ENCODE data around the gene KIT. TPM values are rescaled to one million over a fixed set of nuclear protein-coding genes. Genes with fewer than 3 reads are reported as not detected.

Gene KIT
- total and polyA plus RNA-seq, 10 of the 15 experiments (the other 5 are each of a cell fraction or from before 2014, with no cell fraction given), result 0.01 to 0.03 TPM; not detected in 8

DNA sequence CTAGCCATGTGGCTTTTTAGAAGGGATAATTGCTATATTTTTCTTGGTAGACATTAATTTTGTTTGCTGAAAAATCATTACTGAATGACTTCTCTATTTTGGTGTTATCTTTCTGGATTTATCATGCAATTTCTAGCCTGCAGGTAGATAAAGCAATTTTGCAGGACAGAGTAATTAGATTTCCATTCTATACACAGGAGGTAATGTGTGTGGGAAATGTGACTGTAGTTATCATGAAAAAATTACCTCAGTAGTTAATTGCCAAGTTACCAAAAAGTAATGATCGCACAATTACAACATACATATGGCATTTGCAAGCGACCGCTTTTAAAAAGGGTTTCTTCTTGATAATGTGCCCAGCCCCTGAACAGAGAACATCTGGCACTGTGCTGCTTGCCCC, 66.1 kb downstream of the KIT start (continued):
- TF ChIP-seq, protein P1, sequence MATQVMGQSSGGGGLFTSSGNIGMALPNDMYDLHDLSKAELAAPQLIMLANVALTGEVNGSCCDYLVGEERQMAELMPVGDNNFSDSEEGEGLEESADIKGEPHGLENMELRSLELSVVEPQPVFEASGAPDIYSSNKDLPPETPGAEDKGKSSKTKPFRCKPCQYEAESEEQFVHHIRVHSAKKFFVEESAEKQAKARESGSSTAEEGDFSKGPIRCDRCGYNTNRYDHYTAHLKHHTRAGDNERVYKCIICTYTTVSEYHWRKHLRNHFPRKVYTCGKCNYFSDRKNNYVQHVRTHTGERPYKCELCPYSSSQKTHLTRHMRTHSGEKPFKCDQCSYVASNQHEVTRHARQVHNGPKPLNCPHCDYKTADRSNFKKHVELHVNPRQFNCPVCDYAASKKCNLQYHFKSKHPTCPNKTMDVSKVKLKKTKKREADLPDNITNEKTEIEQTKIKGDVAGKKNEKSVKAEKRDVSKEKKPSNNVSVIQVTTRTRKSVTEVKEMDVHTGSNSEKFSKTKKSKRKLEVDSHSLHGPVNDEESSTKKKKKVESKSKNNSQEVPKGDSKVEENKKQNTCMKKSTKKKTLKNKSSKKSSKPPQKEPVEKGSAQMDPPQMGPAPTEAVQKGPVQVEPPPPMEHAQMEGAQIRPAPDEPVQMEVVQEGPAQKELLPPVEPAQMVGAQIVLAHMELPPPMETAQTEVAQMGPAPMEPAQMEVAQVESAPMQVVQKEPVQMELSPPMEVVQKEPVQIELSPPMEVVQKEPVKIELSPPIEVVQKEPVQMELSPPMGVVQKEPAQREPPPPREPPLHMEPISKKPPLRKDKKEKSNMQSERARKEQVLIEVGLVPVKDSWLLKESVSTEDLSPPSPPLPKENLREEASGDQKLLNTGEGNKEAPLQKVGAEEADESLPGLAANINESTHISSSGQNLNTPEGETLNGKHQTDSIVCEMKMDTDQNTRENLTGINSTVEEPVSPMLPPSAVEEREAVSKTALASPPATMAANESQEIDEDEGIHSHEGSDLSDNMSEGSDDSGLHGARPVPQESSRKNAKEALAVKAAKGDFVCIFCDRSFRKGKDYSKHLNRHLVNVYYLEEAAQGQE (IDR thresholded peaks at IDR 0.05; ENCODE audit: low read depth, low read length), result no peak

GRCh38 chr4:54726907-54727306, 69.2 kb downstream of the KIT start:
- in situ Hi-C loops (cut with MboI) (no loop called here), intact Hi-C loops (cut with micrococcal nuclease; ENCODE audit: unreplicated experiment) (no loop called here)
- DNase-seq (ENCODE audit: low read depth, low spot score) (no peak), ATAC-seq (peak; percentile 61), FAIRE-seq (no peak)
- ChIA-PET POLR2A (no interaction called here), RAD21 (ENCODE audit: unreplicated experiment) (no interaction called here), CTCF (interaction anchor here (1.4 kb wide), 1 partner anchor 10 kb away, joined by 4 read pairs; no protein-coding TSS in a partner anchor), SMC1A (ENCODE audit: uncharacterized antibody, unreplicated experiment) (no interaction called here)
- 29% methylated on average over 2 of the region's 2 CpGs for WGBS (ENCODE audit: insufficient coverage, insufficient replicate concordance, low lambda C conversion rate, missing lambda C conversion rate)
- TF ChIP-seq RBBP5 (conservative IDR thresholded peaks at IDR 0.05) (no peak), TARDBP (IDR thresholded peaks at IDR 0.05; ENCODE audit: borderline replicate concordance) (no peak), LARP7 (IDR thresholded peaks at IDR 0.05) (no peak), KDM1A (IDR thresholded peaks at IDR 0.05; ENCODE audit: borderline replicate concordance) (no peak), CHD1 (IDR thresholded peaks at IDR 0.05; ENCODE audit: low read depth, low read length) (no peak), RELA (IDR thresholded peaks at IDR 0.05; ENCODE audit: borderline replicate concordance, partially characterized antibody) (no peak), MEF2B (IDR thresholded peaks at IDR 0.05; ENCODE audit: partially characterized antibody, poor library complexity, severe bottlenecking) (no peak)
- TF ChIP-seq, protein P2, sequence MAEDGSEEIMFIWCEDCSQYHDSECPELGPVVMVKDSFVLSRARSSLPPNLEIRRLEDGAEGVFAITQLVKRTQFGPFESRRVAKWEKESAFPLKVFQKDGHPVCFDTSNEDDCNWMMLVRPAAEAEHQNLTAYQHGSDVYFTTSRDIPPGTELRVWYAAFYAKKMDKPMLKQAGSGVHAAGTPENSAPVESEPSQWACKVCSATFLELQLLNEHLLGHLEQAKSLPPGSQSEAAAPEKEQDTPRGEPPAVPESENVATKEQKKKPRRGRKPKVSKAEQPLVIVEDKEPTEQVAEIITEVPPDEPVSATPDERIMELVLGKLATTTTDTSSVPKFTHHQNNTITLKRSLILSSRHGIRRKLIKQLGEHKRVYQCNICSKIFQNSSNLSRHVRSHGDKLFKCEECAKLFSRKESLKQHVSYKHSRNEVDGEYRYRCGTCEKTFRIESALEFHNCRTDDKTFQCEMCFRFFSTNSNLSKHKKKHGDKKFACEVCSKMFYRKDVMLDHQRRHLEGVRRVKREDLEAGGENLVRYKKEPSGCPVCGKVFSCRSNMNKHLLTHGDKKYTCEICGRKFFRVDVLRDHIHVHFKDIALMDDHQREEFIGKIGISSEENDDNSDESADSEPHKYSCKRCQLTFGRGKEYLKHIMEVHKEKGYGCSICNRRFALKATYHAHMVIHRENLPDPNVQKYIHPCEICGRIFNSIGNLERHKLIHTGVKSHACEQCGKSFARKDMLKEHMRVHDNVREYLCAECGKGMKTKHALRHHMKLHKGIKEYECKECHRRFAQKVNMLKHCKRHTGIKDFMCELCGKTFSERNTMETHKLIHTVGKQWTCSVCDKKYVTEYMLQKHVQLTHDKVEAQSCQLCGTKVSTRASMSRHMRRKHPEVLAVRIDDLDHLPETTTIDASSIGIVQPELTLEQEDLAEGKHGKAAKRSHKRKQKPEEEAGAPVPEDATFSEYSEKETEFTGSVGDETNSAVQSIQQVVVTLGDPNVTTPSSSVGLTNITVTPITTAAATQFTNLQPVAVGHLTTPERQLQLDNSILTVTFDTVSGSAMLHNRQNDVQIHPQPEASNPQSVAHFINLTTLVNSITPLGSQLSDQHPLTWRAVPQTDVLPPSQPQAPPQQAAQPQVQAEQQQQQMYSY (CRISPR knock-in tag; IDR thresholded peaks at IDR 0.05), result no peak
- H3K4me1 ChIP-seq (ENCODE audit: control insufficient read depth, insufficient read depth, low read length), result peaks cover 13% of the 10 kb centered on the region
- H3K9me3 ChIP-seq (replicated peaks; ENCODE audit: control insufficient read depth, insufficient read depth, low read length), result peaks cover 4% of the 10 kb centered on the region; the same call in 1 of the 3 replicates
- BruUV-seq (replicated peaks), result no TSS peak
- H3K4me3 ChIP-seq, result no peak overlapping the region
- H3K9ac ChIP-seq (ENCODE audit: control insufficient read depth, insufficient read depth, low read length), result no peak overlapping the region
- H3K36me3 ChIP-seq (ENCODE audit: control insufficient read depth in 2 of 2, insufficient read depth in 2 of 2, low read length in 1 of 2), result no peaks in the 10 kb centered on the region
- H3K27me3 ChIP-seq (replicated peaks in 1 of 2; ENCODE audit: control insufficient read depth in 2 of 2, insufficient read depth in 2 of 2, low read length in 1 of 2), result no peaks in the 10 kb centered on the region
- H4K20me1 ChIP-seq (ENCODE audit: control insufficient read depth, insufficient read depth), result no peaks in the 10 kb centered on the region
- no peak overlapping the region; the same call in 1 of the 2 replicates for H2AFZ ChIP-seq (ENCODE audit: control insufficient read depth, low read depth, low read length)
- H3K79me2 ChIP-seq (ENCODE audit: control insufficient read depth, insufficient read depth, low read length), result no peaks in the 10 kb centered on the region
- peak overlapping the region; percentile 24; the same call in 1 of the 2 replicates for H3K27ac ChIP-seq (ENCODE audit: control insufficient read depth, insufficient read depth)
- H3K4me2 ChIP-seq (ENCODE audit: control insufficient read depth, insufficient read depth), result no peak overlapping the region; the same call in none of the 2 replicates

Measured in GM12878 (cell line).